Activated CD8-positive, alpha-beta T cell treated with anti-CD3 and anti-CD28 coated beads for 36 hours (primary cell): ENCODE results near the gene CENPK. TPM values are rescaled to one million over a fixed set of nuclear protein-coding genes. Genes with fewer than 3 reads are reported as not detected.

Source experiments
- ATAC-seq: fragments of 200-7000 bp; cut with Tn5 transposase; one replicate; pipeline ENCODE4 v1.10.0; 2021; ENCODE audit warnings: mild to moderate bottlenecking, moderate library complexity
- CTCF ChIA-PET: fragments of 350-600 bp; sonication (Branson Sonifier 250); formaldehyde crosslinking; loops from one replicate; lab custom pipeline; 2021; ENCODE audit warnings: antibody characterized with exemption; lab: Charles Lee
- POLR2A ChIA-PET: fragments of 350-600 bp; sonication (Branson Sonifier 250); formaldehyde crosslinking; loops from one replicate; lab custom pipeline; 2021; ENCODE audit warnings: antibody characterized with exemption; lab: Charles Lee
- DNase-seq: peaks from one replicate; pipeline ENCODE4 v3.0.0-alpha.2; 2020
- H3K27ac Mint-ChIP-seq: one replicate; pipeline ENCODE4 v1.8.0; 2021; ENCODE audit warnings: mild to moderate bottlenecking, mixed read lengths
- H3K27me3 Mint-ChIP-seq: one replicate; pipeline ENCODE4 v1.8.0; 2021; ENCODE audit warnings: mixed read lengths
- H3K36me3 Mint-ChIP-seq: one replicate; pipeline ENCODE4 v1.8.0; 2021; ENCODE audit warnings: low read depth, mixed read lengths
- H3K4me1 Mint-ChIP-seq: one replicate; pipeline ENCODE4 v1.8.0; 2021; ENCODE audit warnings: low read depth, mixed read lengths
- H3K4me3 Mint-ChIP-seq: one replicate; pipeline ENCODE4 v1.8.0; 2021; ENCODE audit warnings: mild to moderate bottlenecking, moderate library complexity, mixed read lengths
- H3K9me3 Mint-ChIP-seq: one replicate; pipeline ENCODE4 v1.8.0; 2021; ENCODE audit warnings: mixed read lengths
- intact Hi-C: fragments of 100-400 bp; cut with micrococcal nuclease; formaldehyde crosslinking; loops from one replicate; pipeline ENCODE4 v1.10.0; 2022
- total RNA-seq, 2 experiments: library from RNA; stranded (reverse); gene quantifications; one replicate each; pipeline ENCODE4 v1.2.3, GENCODE V29; 2021
- TF ChIP-seq, protein P1 (sequence below): fragments of 200-600 bp; IDR thresholded peaks from one replicate; pipeline ENCODE4 v1.8.0; 2022; ENCODE audit warnings: antibody characterized with exemption, mild to moderate bottlenecking

CENPK gene
- total RNA-seq, 2 experiments from 2014 or later = 70.9 to 79.2 TPM

GRCh38 chr5:65577141-65577540 is 14.2 kb upstream of the CENPK start:
- ATAC-seq (no peak), DNase-seq (no peak)
- H3K36me3 Mint-ChIP-seq = peaks cover 42% of the 10 kb centered on the region
- H3K4me1 Mint-ChIP-seq = peaks cover 25% of the 10 kb centered on the region
- H3K4me3 Mint-ChIP-seq = no peak overlapping the region
- peak overlapping the region; percentile 14 for H3K27ac Mint-ChIP-seq
- ChIA-PET POLR2A (interaction anchor here (1.1 kb wide), 1 partner anchor 14 kb away, joined by 3 read pairs; the partner anchor contains the start of genes CENPK and PPWD1), CTCF (no interaction called here)
- intact Hi-C loops = no loop called here
- H3K27me3 Mint-ChIP-seq = no peaks in the 10 kb centered on the region
- TF ChIP-seq, protein P1, sequence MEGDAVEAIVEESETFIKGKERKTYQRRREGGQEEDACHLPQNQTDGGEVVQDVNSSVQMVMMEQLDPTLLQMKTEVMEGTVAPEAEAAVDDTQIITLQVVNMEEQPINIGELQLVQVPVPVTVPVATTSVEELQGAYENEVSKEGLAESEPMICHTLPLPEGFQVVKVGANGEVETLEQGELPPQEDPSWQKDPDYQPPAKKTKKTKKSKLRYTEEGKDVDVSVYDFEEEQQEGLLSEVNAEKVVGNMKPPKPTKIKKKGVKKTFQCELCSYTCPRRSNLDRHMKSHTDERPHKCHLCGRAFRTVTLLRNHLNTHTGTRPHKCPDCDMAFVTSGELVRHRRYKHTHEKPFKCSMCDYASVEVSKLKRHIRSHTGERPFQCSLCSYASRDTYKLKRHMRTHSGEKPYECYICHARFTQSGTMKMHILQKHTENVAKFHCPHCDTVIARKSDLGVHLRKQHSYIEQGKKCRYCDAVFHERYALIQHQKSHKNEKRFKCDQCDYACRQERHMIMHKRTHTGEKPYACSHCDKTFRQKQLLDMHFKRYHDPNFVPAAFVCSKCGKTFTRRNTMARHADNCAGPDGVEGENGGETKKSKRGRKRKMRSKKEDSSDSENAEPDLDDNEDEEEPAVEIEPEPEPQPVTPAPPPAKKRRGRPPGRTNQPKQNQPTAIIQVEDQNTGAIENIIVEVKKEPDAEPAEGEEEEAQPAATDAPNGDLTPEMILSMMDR = no peak
- no peaks in the 10 kb centered on the region for H3K9me3 Mint-ChIP-seq

GRCh38 chr5:65570598-65571226 is 7.7 kb upstream of the CENPK start:
- intact Hi-C loops = no loop called here
- Mint-ChIP-seq H3K36me3 (peaks cover 29% of the 10 kb centered on the region), H3K4me1 (peaks cover 42% of the 10 kb centered on the region), H3K9me3 (no peaks in the 10 kb centered on the region), H3K4me3 (no peak overlapping the region), H3K27ac (no peak overlapping the region), H3K27me3 (no peaks in the 10 kb centered on the region)
- POLR2A ChIA-PET = interaction anchor here (1.4 to 2.2 kb wide), 3 partner anchors 8 to 11 kb away, joined by 3 to 16 read pairs (median 5); partner anchors contain the start of genes CENPK and PPWD1
- DNase-seq (no peak), ATAC-seq (no peak)
- TF ChIP-seq, protein P1 = no peak
- CTCF ChIA-PET = interaction anchor here (1.1 kb wide), 1 partner anchor 11 kb away, joined by 3 read pairs; no protein-coding TSS in a partner anchor

GRCh38 chr5:65566505-65566904 is 3.5 kb upstream of the CENPK start:
- Mint-ChIP-seq H3K9me3 (no peaks in the 10 kb centered on the region), H3K4me3 (no peak overlapping the region), H3K4me1 (peaks cover 43% of the 10 kb centered on the region), H3K36me3 (peaks cover 13% of the 10 kb centered on the region), H3K27me3 (no peaks in the 10 kb centered on the region), H3K27ac (peak overlapping the region; percentile 58)
- no peak for DNase-seq
- intact Hi-C loops = no loop called here
- POLR2A ChIA-PET = no interaction called here
- CTCF ChIA-PET = no interaction called here
- TF ChIP-seq, protein P1 = no peak
- ATAC-seq = no peak

DNA sequence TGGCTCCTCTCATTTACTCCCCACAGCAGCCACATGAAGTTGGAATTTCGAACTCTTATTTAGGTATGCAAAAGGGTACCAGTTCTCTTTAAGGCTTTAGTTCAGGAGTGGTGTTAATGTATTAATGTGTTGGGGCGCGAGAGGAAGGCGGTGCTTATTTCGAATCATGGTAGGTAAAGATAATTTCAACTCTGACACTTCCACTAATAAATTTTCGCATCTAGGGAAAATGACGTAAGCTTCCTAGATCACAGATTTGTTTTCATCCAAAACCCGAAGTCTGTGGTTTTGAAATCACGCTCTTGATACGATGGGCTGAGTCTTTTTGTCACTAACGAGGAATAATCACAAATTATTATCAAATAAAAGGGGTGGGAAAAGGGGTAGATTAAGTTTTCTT is 809 bp upstream of the CENPK start:
- H3K4me1 Mint-ChIP-seq = peaks cover 44% of the 10 kb centered on the region
- H3K9me3 Mint-ChIP-seq = no peaks in the 10 kb centered on the region
- peak overlapping the region; percentile 98 for H3K27ac Mint-ChIP-seq
- H3K4me3 Mint-ChIP-seq = peak overlapping the region; percentile 94
- TF ChIP-seq, protein P1 = no peak
- intact Hi-C loops = loop anchor here (5.0 kb wide), 1 partner anchor 59 kb away; the partner anchor contains the start of gene TRIM23
- ATAC-seq (no peak), DNase-seq (no peak)
- ChIA-PET POLR2A (interaction anchor here (1.2 to 2.7 kb wide), 8 partner anchors 8 to 461 kb away, joined by 4 to 22 read pairs (median 6); partner anchors contain the start of genes SHLD3, TRAPPC13 and TRIM23), CTCF (no interaction called here)
- H3K27me3 Mint-ChIP-seq = no peaks in the 10 kb centered on the region
- peaks cover 28% of the 10 kb centered on the region for H3K36me3 Mint-ChIP-seq

- CTCF ChIA-PET = no interaction called here
- intact Hi-C loops = no loop called here
- TF ChIP-seq, protein P1 = no peak
Measured at GRCh38 chr5:65556718-65557117, 6.2 kb downstream of the CENPK start.

More at GRCh38 chr5:65556718-65557117, 6.2 kb downstream of the CENPK start:
- Mint-ChIP-seq H3K4me3 (no peak overlapping the region), H3K27me3 (no peaks in the 10 kb centered on the region), H3K27ac (no peak overlapping the region), H3K9me3 (no peaks in the 10 kb centered on the region), H3K36me3 (peaks cover 59% of the 10 kb centered on the region), H3K4me1 (peaks cover 9% of the 10 kb centered on the region)
- POLR2A ChIA-PET = no interaction called here
- ATAC-seq (no peak), DNase-seq (no peak)
